ENCODE data around the gene CDH23. TPM values are rescaled to one million over a fixed set of nuclear protein-coding genes. Genes with fewer than 3 reads are reported as not detected.

Gene CDH23
- polyA plus RNA-seq, 1 experiment: 0.01 TPM

GRCh38 chr10:71710519-71710918 lies 313.8 kb downstream of the CDH23 start:
- ChIA-PET POLR2A (no interaction called here), CTCF (no interaction called here)
- no peak overlapping the region for H3K4me3 ChIP-seq (ENCODE audit: low read depth, low read length)
- no peak overlapping the region for H3K27ac ChIP-seq (ENCODE audit: low read depth, low read length)
- H3K27me3 ChIP-seq (ENCODE audit: control insufficient read depth, insufficient read depth, low read length): peaks cover 20% of the 10 kb centered on the region
- no peak for DNase-seq (ENCODE audit: low read depth, low spot score)
- no peak for TF ChIP-seq CTCF (IDR thresholded peaks at IDR 0.05; ENCODE audit: low read depth, low read length)
- H3K9me3 ChIP-seq (ENCODE audit: control insufficient read depth, insufficient read depth, low read length): no peaks in the 10 kb centered on the region; the same call in 1 of the 2 replicates

GRCh38 chr10:71711052-71711623 lies 314.4 kb downstream of the CDH23 start:
- POLR2A ChIA-PET: no interaction called here
- Histone ChIP-seq H3K27ac (ENCODE audit: low read depth, low read length) (no peak overlapping the region), H3K9me3 (ENCODE audit: control insufficient read depth, insufficient read depth, low read length) (no peaks in the 10 kb centered on the region; the same call in 1 of the 2 replicates), H3K4me3 (ENCODE audit: low read depth, low read length) (no peak overlapping the region), H3K27me3 (ENCODE audit: control insufficient read depth, insufficient read depth, low read length) (peaks cover 16% of the 10 kb centered on the region)
- CTCF ChIA-PET: interaction anchor here (1.3 kb wide), 1 partner anchor 13 kb away, joined by 5 read pairs; no protein-coding TSS in a partner anchor
- DNase-seq (ENCODE audit: low read depth, low spot score): no peak
- TF ChIP-seq CTCF (IDR thresholded peaks at IDR 0.05; ENCODE audit: low read depth, low read length): no peak

- no peak for DNase-seq (ENCODE audit: low read depth, low spot score)
- Histone ChIP-seq H3K27me3 (ENCODE audit: control insufficient read depth, insufficient read depth, low read length) (peaks cover 13% of the 10 kb centered on the region), H3K27ac (ENCODE audit: low read depth, low read length) (no peak overlapping the region), H3K4me3 (ENCODE audit: low read depth, low read length) (no peak overlapping the region), H3K9me3 (ENCODE audit: control insufficient read depth, insufficient read depth, low read length) (no peaks in the 10 kb centered on the region; the same call in 1 of the 2 replicates)
- ChIA-PET CTCF (interaction anchor here (0.6 to 1.3 kb wide), 3 partner anchors 14 to 334 kb away, joined by 3 to 8 read pairs (median 5); partner anchors contain the start of gene VSIR), POLR2A (interaction anchor here (1.9 kb wide), 1 partner anchor 47 kb away, joined by 7 read pairs; no protein-coding TSS in a partner anchor)
- TF ChIP-seq CTCF (IDR thresholded peaks at IDR 0.05; ENCODE audit: low read depth, low read length): no peak
These were observed 315.4 kb downstream of the CDH23 start for GRCh38 chr10:71712170-71712569.

- no peak for DNase-seq (ENCODE audit: low read depth, low spot score)
- Histone ChIP-seq H3K27ac (ENCODE audit: low read depth, low read length) (peak overlapping the region; percentile 86), H3K4me3 (ENCODE audit: low read depth, low read length) (no peak overlapping the region), H3K9me3 (ENCODE audit: control insufficient read depth, insufficient read depth, low read length) (no peaks in the 10 kb centered on the region; the same call in 1 of the 2 replicates), H3K27me3 (ENCODE audit: control insufficient read depth, insufficient read depth, low read length) (peaks cover 9% of the 10 kb centered on the region)
- ChIA-PET CTCF (interaction anchor here (0.9 to 1.3 kb wide), 2 partner anchors 16 to 60 kb away, joined by 4 to 8 read pairs; partner anchors contain the start of gene VSIR), POLR2A (interaction anchor here (1.3 to 1.9 kb wide), 3 partner anchors 47 to 60 kb away, joined by 3 to 7 read pairs (median 5); no protein-coding TSS in a partner anchor)
- TF ChIP-seq CTCF (IDR thresholded peaks at IDR 0.05; ENCODE audit: low read depth, low read length): no peak
These were observed 315.9 kb downstream of the CDH23 start for GRCh38 chr10:71712572-71713134.
